ENCODE results near the gene RNF31.

The RNF31 gene

GRCh38 chr14:24116128-24116814, 31.0 kb upstream of the RNF31 start:
- no peak for DNase-seq (ENCODE audit: low read depth)

GRCh38 chr14:24117179-24117578, 30.1 kb upstream of the RNF31 start:
- no peak for DNase-seq (ENCODE audit: low read depth)

GRCh38 chr14:24119691-24120090, 27.6 kb upstream of the RNF31 start:
- DNase-seq (ENCODE audit: low read depth), result no peak

GRCh38 chr14:24121210-24121609, 26.1 kb upstream of the RNF31 start:
- DNase-seq (ENCODE audit: low read depth), result no peak

GRCh38 chr14:24122416-24122815, 24.9 kb upstream of the RNF31 start:
- no peak for DNase-seq (ENCODE audit: low read depth)

- DNase-seq (ENCODE audit: low read depth), result no peak
Measured at GRCh38 chr14:24122898-24123297, 24.4 kb upstream of the RNF31 start.

GRCh38 chr14:24123424-24124417, 23.6 kb upstream of the RNF31 start:
- DNase-seq (ENCODE audit: low read depth), result no peak

GRCh38 chr14:24126939-24127338, 20.4 kb upstream of the RNF31 start:
- DNase-seq (ENCODE audit: low read depth), result no peak

- DNase-seq (ENCODE audit: low read depth), result no peak
Measured at GRCh38 chr14:24127673-24128072, 19.6 kb upstream of the RNF31 start.

GRCh38 chr14:24129410-24129998, 17.8 kb upstream of the RNF31 start:
- DNase-seq (ENCODE audit: low read depth), result no peak

GRCh38 chr14:24130380-24130716, 16.9 kb upstream of the RNF31 start, which contains the start of gene FITM1:
TSS of gene FITM1 (plus strand) at chr14:24130659. CDS start at chr14:24131564, 905 bp downstream.
- no peak for DNase-seq (ENCODE audit: low read depth)

GRCh38 chr14:24130717-24131548, 16.4 kb upstream of the RNF31 start:
- no peak for DNase-seq (ENCODE audit: low read depth)

GRCh38 chr14:24131549-24131966, 15.7 kb upstream of the RNF31 start:
- DNase-seq (ENCODE audit: low read depth), result no peak

GRCh38 chr14:24132061-24132685, 15.1 kb upstream of the RNF31 start:
- peak; percentile 16 for DNase-seq (ENCODE audit: low read depth)

- no peak for DNase-seq (ENCODE audit: low read depth)
Measured at GRCh38 chr14:24132976-24133375, 14.3 kb upstream of the RNF31 start.

GRCh38 chr14:24133735-24134134, 13.6 kb upstream of the RNF31 start:
- DNase-seq (ENCODE audit: low read depth), result no peak

GRCh38 chr14:24135584-24135833, 11.8 kb upstream of the RNF31 start:
- DNase-seq (ENCODE audit: low read depth), result no peak

GRCh38 chr14:24135834-24136683, 11.2 kb upstream of the RNF31 start, which contains the start of gene PSME1:
TSS of gene PSME1 (plus strand) at chr14:24136194. CDS start at chr14:24136263, 69 bp downstream.
- peak; percentile 92 for DNase-seq (ENCODE audit: low read depth)

- DNase-seq (ENCODE audit: low read depth), result no peak
Measured at GRCh38 chr14:24136684-24137528, 10.4 kb upstream of the RNF31 start.

Data from T follicular helper cell (primary cell).